NCI-H2196 treated with DMSO at 0.1 percent for 48 hours (cell line): ENCODE data around the gene SMTN.
"Not testable (repeated sequence)": the region's sequence is repeated elsewhere in the genome, so short reads cannot be mapped to it uniquely, and the experiment has no call there.

Source experiments
- DNase-seq: peaks from one replicate; lab custom pipeline; 2025; ENCODE audit not compliant: unreplicated experiment; lab: John Stamatoyannopoulos, UW

SMTN gene

GRCh38 chr22:31103111-31103510 lies 22.0 kb downstream of the SMTN start:
- no peak for DNase-seq

GRCh38 chr22:31103899-31104694 lies 23.0 kb downstream of the SMTN start:
- DNase-seq: no peak

- DNase-seq: no peak
These were observed 23.8 kb downstream of the SMTN start for GRCh38 chr22:31104869-31105268.

GRCh38 chr22:31105282-31105929 lies 24.3 kb downstream of the SMTN start:
- no peak for DNase-seq

GRCh38 chr22:31106001-31106571 lies 25.0 kb downstream of the SMTN start:
- DNase-seq: no peak

GRCh38 chr22:31106731-31107177 lies 25.6 kb downstream of the SMTN start:
- no peak for DNase-seq

- DNase-seq: peak; percentile 85
These were observed 26.2 kb downstream of the SMTN start, which contains the start of gene SELENOM for GRCh38 chr22:31107178-31107893. Gene SELENOM, minus strand, starts transcription at chr22:31107568. Its CDS starts 63 bp downstream, at chr22:31107505.

GRCh38 chr22:31107894-31108218 lies 26.7 kb downstream of the SMTN start:
- no peak for DNase-seq

- not testable (repeated sequence) for DNase-seq
These were observed 31.5 kb downstream of the SMTN start for GRCh38 chr22:31112547-31113091.

GRCh38 chr22:31118046-31118820 lies 37.1 kb downstream of the SMTN start:
- DNase-seq: no peak

- DNase-seq: no peak
These were observed 38.1 kb downstream of the SMTN start for GRCh38 chr22:31119026-31119717.

GRCh38 chr22:31120230-31120629 lies 39.1 kb downstream of the SMTN start:
- DNase-seq: no peak

GRCh38 chr22:31120642-31121041 lies 39.5 kb downstream of the SMTN start:
- DNase-seq: no peak

GRCh38 chr22:31121403-31121802 lies 40.3 kb downstream of the SMTN start:
- DNase-seq: no peak

GRCh38 chr22:31122196-31122531 lies 41.0 kb downstream of the SMTN start:
- DNase-seq: no peak

GRCh38 chr22:31122532-31123291 lies 41.6 kb downstream of the SMTN start, which contains the start of gene INPP5J:
Gene INPP5J, plus strand, starts transcription at chr22:31122966. Its CDS starts 49 bp downstream, at chr22:31123015.
- peak; percentile 50 for DNase-seq

- DNase-seq: no peak
These were observed 42.1 kb downstream of the SMTN start for GRCh38 chr22:31123292-31123602.

- no peak for DNase-seq
These were observed 43.2 kb downstream of the SMTN start for GRCh38 chr22:31124290-31124689.

GRCh38 chr22:31124811-31125465 lies 43.8 kb downstream of the SMTN start:
- no peak for DNase-seq
